Activated naive CD8-positive, alpha-beta T cell (primary cell): ENCODE results near the gene GRK3.

ENCODE experiments used
- H3K27ac Mint-ChIP-seq: one replicate; pipeline ENCODE4 v1.8.0; 2021; ENCODE audit warnings: mixed read lengths
- H3K27me3 Mint-ChIP-seq: one replicate; pipeline ENCODE4 v1.8.0; 2021; ENCODE audit warnings: mixed read lengths
- H3K36me3 Mint-ChIP-seq: one replicate; pipeline ENCODE4 v1.8.0; 2021; ENCODE audit warnings: mixed read lengths
- H3K4me1 Mint-ChIP-seq: one replicate; pipeline ENCODE4 v1.8.0; 2021; ENCODE audit warnings: low read depth, mixed read lengths
- H3K4me3 Mint-ChIP-seq: one replicate; pipeline ENCODE4 v1.8.0; 2021; ENCODE audit warnings: mild to moderate bottlenecking, mixed read lengths
- H3K9me3 Mint-ChIP-seq: one replicate; pipeline ENCODE4 v1.8.0; 2021; ENCODE audit warnings: low read depth, mixed read lengths

GRK3 gene

DNA sequence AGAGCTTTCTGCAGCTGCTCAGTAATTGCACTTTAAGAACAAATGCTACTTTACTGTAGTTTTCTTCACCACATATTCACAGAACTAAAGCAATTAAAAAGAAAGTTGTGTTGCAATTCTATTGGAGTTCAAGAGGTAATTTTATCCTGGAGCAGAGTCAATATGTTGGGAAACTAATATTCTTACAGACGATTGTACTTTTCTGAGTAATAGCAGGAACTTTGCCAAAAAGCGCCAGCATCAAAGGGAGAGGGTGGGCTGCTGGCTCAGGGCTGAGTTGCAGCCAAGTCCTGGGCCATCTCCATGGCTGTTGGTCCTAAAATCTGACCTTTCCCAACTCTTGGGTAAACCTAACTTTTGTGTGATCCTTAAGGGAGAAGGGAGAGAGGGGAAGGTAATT lies 104.0 kb downstream of the GRK3 start:
- Mint-ChIP-seq H3K27me3 (no peaks in the 10 kb centered on the region), H3K9me3 (no peaks in the 10 kb centered on the region), H3K4me1 (peaks cover 1% of the 10 kb centered on the region), H3K4me3 (no peak overlapping the region), H3K27ac (no peak overlapping the region), H3K36me3 (peaks cover 14% of the 10 kb centered on the region)

DNA sequence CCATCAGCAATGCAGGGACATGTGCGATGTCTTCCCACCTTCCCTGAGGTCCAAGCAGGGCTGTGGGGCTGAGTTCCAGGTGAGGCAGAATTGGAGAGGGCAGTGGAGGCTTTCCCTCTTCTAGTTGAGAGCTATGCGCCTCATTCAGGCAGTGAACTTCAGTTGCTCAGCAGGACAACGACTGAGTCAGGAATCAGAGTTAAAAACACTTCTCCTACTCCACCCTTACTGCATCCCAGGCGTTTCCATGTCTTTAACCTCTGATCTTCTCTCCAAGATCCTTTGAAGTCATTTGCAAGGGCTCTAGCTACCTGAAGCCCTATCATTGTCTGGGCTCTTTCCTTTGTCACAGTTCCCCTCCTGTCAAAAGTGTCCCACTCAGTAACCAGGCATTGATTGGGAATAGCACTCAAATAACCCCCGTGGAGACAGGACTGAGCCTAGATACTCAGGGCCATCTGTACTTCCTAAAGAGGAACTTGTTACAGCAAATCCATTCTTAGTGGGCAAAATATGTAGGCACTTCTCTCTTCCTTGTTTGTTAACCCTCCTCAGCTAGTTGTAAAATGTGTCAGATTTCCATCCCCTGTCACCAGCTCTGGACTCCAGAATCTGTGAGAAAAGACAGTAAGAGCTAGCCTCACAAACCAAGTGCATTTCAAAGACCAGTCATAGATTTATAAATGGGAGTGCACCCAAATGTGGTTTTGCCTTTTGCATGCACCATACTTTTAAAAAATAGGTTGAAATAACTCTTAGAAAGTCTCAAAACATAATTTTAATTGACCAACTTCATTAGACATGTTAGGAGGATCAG lies 105.0 kb downstream of the GRK3 start:
- no peak overlapping the region for H3K27ac Mint-ChIP-seq
- H3K36me3 Mint-ChIP-seq, result peaks cover 13% of the 10 kb centered on the region
- peaks cover 1% of the 10 kb centered on the region for H3K4me1 Mint-ChIP-seq
- no peak overlapping the region for H3K4me3 Mint-ChIP-seq
- H3K9me3 Mint-ChIP-seq, result no peaks in the 10 kb centered on the region
- no peaks in the 10 kb centered on the region for H3K27me3 Mint-ChIP-seq

DNA sequence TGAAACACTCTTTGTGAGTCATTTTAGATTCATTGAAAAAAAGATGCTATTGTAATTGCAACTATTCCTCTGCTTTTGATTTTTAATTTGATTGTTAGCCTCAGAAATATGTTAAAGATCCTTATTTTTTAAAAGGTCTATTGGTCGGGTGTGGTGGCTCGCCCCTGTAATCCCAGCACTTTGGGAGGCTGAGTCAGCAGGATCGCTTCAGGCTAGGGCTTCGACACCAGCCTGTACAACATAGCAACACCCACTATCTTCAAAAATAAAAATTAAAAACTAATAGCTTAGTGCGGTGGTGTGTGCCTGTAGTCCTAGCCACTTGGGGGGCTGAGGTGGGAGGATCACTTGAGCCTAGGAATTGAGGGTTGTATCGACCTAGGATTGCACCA lies 105.6 kb downstream of the GRK3 start:
- Mint-ChIP-seq H3K4me3 (no peak overlapping the region), H3K36me3 (peaks cover 11% of the 10 kb centered on the region), H3K4me1 (peaks cover 1% of the 10 kb centered on the region), H3K27me3 (no peaks in the 10 kb centered on the region), H3K27ac (no peak overlapping the region), H3K9me3 (no peaks in the 10 kb centered on the region)

DNA sequence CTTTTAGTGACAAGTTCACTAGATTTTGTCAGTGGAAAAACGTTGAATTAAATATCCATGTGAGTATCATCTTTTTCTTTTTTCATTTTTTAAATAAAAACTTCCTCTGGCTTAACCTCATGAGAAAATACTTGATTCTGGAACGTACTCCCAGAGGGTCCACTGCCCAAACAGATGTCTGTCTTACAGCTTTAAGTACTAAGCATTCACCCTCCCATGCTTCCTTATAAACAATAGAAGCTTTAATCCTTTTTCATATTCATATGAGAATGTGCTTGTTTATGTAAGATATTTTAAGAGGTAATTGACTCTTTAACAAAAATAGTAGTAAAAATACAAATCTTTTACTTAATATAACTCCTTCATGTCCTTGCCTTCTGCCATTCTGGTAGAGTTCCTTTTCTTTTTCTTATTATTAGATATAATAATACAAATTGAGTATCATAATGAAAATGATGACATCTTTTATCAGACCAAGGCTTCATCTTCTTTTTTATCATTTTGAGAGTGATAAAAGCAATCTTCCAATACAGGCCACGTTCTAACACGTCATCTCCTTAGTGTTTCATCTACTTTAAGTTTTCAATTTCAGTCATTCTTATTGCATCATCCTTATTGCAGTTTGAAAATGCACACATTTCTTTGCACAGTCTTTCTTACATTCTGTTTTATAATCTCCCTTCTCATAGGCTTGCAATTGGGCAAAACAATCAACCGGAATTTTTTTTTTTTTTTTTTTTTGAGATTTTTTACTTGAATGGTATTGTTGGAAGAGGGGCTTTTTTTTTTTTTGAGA lies 108.0 kb downstream of the GRK3 start:
- H3K9me3 Mint-ChIP-seq, result no peaks in the 10 kb centered on the region
- peaks cover 11% of the 10 kb centered on the region for H3K36me3 Mint-ChIP-seq
- H3K27ac Mint-ChIP-seq, result no peak overlapping the region
- H3K4me3 Mint-ChIP-seq, result no peak overlapping the region
- H3K27me3 Mint-ChIP-seq, result no peaks in the 10 kb centered on the region
- H3K4me1 Mint-ChIP-seq, result no peaks in the 10 kb centered on the region

DNA sequence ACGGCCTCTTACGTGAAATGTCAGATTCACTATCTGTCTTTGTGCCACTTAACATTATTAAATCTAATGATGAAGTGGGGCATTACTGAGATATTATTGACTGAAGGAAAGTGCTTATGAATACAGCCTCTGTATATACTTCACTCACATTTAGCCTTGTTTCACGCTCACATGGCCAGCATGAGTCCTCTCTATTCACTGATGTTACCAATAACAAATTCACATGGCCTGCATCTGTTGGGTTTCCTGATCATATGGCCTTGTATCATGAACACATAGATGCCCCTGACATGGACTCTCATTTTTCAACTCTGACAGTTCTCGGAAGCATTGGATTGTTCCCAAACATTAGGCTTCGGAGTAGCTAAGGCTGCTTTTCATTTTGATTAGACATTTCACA lies 109.2 kb downstream of the GRK3 start:
- Mint-ChIP-seq H3K4me1 (no peaks in the 10 kb centered on the region), H3K9me3 (no peaks in the 10 kb centered on the region), H3K27me3 (no peaks in the 10 kb centered on the region), H3K4me3 (no peak overlapping the region), H3K36me3 (peaks cover 8% of the 10 kb centered on the region), H3K27ac (no peak overlapping the region)

DNA sequence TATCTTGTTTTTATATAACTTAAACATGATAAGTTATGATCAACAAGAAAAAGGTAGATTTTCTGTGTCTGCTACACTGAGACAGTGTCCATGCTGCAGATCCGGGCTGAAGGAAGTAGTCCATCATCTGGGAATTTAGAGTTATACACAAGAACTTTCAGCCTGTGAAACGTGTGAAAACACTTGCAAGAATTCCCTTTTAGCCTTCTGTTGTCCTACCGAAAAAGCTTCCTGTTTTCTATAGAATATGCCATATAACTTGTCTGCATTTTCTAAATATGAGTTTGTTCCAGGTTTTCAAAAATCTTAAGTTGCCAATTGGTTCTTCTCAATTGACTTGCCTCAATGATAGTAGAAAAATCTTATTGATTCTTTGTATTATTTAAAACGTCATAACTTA lies 113.2 kb downstream of the GRK3 start:
- Mint-ChIP-seq H3K27ac (no peak overlapping the region), H3K4me1 (no peaks in the 10 kb centered on the region), H3K9me3 (no peaks in the 10 kb centered on the region), H3K36me3 (peaks cover 10% of the 10 kb centered on the region), H3K4me3 (no peak overlapping the region), H3K27me3 (no peaks in the 10 kb centered on the region)

DNA sequence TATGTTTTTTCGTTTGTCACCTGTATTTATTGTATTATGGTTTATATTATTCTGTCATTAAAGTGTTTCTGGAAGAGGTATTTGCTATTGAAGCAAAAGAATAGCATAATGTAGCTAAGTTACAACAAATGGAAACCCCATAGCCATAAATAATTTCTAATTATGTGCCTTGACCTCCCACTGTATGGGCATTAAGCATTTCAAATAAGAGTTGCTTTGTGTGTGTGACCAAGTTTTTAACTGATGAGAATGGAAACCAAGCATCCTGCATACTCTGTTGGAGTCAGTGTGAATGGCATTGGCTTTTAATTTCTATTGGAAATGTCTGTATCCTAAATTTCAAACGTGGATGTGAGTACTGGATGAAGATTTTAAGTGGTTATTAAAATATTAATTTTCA lies 115.6 kb downstream of the GRK3 start:
- Mint-ChIP-seq H3K9me3 (no peaks in the 10 kb centered on the region), H3K4me3 (no peak overlapping the region), H3K36me3 (peaks cover 8% of the 10 kb centered on the region), H3K4me1 (no peaks in the 10 kb centered on the region), H3K27ac (no peak overlapping the region), H3K27me3 (no peaks in the 10 kb centered on the region)

DNA sequence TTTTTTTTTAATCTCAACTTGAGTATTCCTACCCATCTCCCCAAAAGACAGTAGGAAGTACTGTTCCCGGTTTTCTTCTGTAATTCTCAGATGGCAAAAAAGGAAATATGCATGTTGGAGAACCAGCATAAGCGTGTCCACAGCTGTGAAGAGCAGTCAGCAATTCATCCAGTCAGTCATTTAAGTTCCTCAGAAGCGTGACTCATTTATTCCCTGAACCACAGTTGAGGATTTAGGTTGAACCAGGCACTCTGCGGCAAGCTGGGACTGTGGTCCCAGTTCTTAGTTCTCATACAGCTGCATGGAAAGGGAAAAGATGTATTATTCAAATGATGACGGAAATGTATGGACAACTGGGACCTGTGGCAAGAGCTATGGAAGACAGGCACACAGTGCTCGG lies 116.5 kb downstream of the GRK3 start:
- H3K4me1 Mint-ChIP-seq, result no peaks in the 10 kb centered on the region
- no peak overlapping the region for H3K4me3 Mint-ChIP-seq
- no peaks in the 10 kb centered on the region for H3K9me3 Mint-ChIP-seq
- H3K36me3 Mint-ChIP-seq, result peaks cover 4% of the 10 kb centered on the region
- no peak overlapping the region for H3K27ac Mint-ChIP-seq
- H3K27me3 Mint-ChIP-seq, result no peaks in the 10 kb centered on the region

DNA sequence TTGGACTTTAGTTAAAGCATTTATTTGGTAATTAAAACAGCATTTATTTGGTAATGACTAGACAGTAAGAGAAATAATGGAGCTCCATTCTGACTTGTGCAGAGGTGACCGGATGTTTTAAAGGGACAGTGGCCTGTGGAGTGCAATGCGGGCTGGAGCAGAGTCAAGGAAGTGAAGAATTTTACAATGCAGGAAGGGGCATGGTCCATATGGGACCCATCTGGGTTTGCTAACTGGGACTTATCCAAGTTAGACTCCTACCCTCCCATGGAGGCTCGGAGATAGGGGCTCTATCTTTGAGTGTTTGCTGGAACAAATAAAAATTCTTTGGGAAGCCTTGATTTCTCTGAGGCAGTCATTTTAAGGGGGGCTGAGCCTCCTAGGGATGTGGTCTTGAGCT lies 117.6 kb downstream of the GRK3 start:
- Mint-ChIP-seq H3K4me1 (no peaks in the 10 kb centered on the region), H3K27me3 (no peaks in the 10 kb centered on the region), H3K27ac (no peak overlapping the region), H3K4me3 (no peak overlapping the region), H3K36me3 (peaks cover 7% of the 10 kb centered on the region), H3K9me3 (no peaks in the 10 kb centered on the region)

DNA sequence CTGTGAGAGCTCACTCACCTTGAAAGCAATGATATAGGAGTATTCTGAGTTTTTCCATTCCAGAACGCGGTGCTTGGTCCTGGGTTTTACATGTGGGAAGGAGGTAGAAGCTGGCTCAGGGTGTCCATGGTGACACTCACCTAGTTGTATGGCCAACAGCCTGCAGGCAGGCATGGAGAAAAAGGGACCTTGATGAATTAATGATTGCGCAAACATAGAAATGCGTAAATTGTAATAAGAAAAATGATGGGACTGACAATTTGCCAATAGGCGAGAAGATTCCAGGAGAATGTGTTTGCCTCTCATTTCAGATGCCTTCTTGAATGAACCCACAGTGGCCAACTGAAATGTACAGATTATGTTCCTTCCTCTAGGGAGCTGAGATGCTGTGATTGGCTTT lies 124.2 kb downstream of the GRK3 start:
- Mint-ChIP-seq H3K4me1 (no peaks in the 10 kb centered on the region), H3K27ac (no peak overlapping the region), H3K4me3 (no peak overlapping the region), H3K27me3 (no peaks in the 10 kb centered on the region), H3K36me3 (peaks cover 9% of the 10 kb centered on the region), H3K9me3 (no peaks in the 10 kb centered on the region)

DNA sequence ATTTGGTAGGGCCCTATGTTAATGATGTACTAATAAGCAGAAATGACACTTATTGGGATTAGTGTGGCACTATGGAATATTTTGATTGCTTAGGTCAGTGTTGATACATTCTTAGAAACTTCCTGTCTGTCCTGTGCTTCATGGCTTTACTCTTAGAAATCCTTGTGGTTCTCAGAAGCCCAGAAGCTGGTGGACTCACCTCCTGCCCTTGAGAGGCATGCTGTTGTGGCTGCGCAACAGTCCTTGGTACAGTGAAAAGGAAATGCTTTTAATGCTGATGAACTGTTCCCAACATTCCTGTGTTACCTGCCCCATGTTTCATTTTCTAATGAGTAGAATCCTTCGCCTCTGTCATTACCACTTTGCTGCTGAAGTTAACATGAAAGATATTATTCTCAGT lies 125.2 kb downstream of the GRK3 start:
- no peaks in the 10 kb centered on the region for H3K4me1 Mint-ChIP-seq

DNA sequence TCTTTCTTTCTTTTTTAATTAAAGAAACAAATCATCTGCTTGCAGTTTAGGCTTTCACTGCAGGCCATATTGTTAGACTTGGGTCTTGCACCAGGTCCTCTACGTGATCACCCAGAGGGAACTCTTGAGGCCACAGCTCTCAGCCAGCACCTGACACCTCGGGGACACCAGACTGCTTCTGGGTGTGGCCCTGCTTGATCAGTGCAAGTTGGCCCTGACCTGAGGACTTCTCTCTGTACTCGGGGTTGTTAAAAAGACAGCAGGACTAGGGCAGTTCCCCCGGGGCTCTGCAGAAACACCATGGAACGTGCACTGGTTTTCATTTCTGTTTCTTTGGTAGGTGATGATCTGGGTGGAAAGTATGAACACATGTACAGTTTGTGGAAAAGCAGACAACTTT lies 126.3 kb downstream of the GRK3 start:
- Mint-ChIP-seq H3K36me3 (peaks cover 13% of the 10 kb centered on the region), H3K27me3 (no peaks in the 10 kb centered on the region), H3K4me1 (no peaks in the 10 kb centered on the region), H3K27ac (no peak overlapping the region), H3K4me3 (no peak overlapping the region), H3K9me3 (no peaks in the 10 kb centered on the region)

More for the DNA sequence above, 125.2 kb downstream of the GRK3 start:
- no peaks in the 10 kb centered on the region for H3K9me3 Mint-ChIP-seq
- peaks cover 11% of the 10 kb centered on the region for H3K36me3 Mint-ChIP-seq
- H3K27me3 Mint-ChIP-seq, result no peaks in the 10 kb centered on the region
- H3K27ac Mint-ChIP-seq, result no peak overlapping the region
- no peak overlapping the region for H3K4me3 Mint-ChIP-seq

DNA sequence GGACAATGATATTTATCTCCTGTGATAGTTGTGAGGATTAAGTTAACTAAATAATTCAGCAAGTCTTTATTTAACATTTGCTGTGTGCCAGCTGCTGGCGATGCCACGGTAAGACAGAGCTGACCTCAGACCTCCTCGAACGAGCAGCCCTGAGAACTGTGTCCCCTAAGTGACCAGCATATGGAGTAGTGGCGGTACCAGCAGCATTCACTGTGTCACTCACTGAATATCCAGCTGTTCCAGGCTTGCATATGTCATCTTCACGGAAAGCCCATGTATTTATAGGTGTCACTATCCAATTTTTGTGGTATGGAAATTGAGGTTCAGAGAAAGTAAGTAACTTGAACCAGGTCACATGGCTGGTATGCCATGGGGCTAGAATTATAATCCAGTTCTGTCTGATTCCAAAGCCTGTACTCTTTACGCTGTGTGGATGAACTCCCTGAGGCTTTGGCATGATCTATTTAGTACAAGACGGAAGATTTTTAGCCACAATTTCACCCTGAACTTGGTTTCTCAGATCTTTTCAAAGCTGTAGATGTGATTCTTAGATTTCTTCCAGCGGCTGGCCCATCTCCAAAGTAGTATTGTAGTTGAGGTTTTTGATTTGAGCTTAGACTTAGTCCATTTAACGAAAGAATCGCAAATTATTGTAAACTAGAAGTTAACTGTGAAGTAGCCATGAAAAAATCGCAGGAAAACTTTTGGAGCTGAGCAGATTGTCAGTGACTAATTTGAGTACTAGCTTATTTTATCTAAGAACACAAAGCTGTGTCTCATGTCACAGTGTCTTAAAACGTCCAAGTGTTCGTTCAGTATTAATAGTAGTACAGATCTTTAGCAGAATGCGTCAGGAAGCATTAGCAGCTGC lies 128.2 kb downstream of the GRK3 start:
- H3K9me3 Mint-ChIP-seq, result no peaks in the 10 kb centered on the region
- H3K4me1 Mint-ChIP-seq, result no peaks in the 10 kb centered on the region
- peaks cover 10% of the 10 kb centered on the region for H3K36me3 Mint-ChIP-seq
- H3K27ac Mint-ChIP-seq, result no peak overlapping the region
- no peak overlapping the region for H3K4me3 Mint-ChIP-seq
- no peaks in the 10 kb centered on the region for H3K27me3 Mint-ChIP-seq

DNA sequence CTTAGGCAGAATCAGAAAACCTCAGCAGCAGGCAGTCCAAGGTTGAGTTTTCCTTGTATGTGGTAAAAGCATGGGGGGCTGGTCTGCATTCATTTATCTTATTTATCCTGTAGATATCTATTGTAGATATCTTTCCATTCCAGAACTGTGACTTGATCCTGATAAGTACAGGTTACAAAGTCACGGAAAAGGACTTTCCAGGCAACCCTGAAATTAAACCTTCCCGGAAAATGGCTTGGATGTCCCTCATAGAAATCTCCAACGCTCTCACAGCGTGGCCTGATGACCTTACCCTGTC lies 128.7 kb downstream of the GRK3 start:
- H3K9me3 Mint-ChIP-seq, result no peaks in the 10 kb centered on the region
- no peaks in the 10 kb centered on the region for H3K4me1 Mint-ChIP-seq
- H3K27ac Mint-ChIP-seq, result no peak overlapping the region
- peaks cover 10% of the 10 kb centered on the region for H3K36me3 Mint-ChIP-seq
- no peaks in the 10 kb centered on the region for H3K27me3 Mint-ChIP-seq
- H3K4me3 Mint-ChIP-seq, result no peak overlapping the region
